Measurements from ENCODE around the gene CYP8B1. TPM values are rescaled to one million over a fixed set of nuclear protein-coding genes. Genes with fewer than 3 reads are reported as not detected.

Gene CYP8B1
- total RNA-seq, 1 donor from 2014 or later = not detected

- Mint-ChIP-seq H3K4me1 (ENCODE audit: unreplicated experiment) (no peaks in the 10 kb centered on the region), H3K4me3 (ENCODE audit: unreplicated experiment) (no peak overlapping the region), H3K27me3 (ENCODE audit: unreplicated experiment) (peaks cover 22% of the 10 kb centered on the region), H3K36me3 (ENCODE audit: unreplicated experiment) (no peaks in the 10 kb centered on the region), H3K27ac (ENCODE audit: unreplicated experiment) (no peak overlapping the region), H3K9me3 (ENCODE audit: unreplicated experiment) (no peaks in the 10 kb centered on the region)
- no peak for TF ChIP-seq CTCF (IDR thresholded peaks at IDR 0.05)
- DNase-seq (ENCODE audit: extremely low spot score, unreplicated experiment) = no peak
Measured at GRCh38 chr3:42894698-42895579, 19.3 kb upstream of the CYP8B1 start.

GRCh38 chr3:42892807-42893206 is 17.1 kb upstream of the CYP8B1 start:
- no peaks in the 10 kb centered on the region for H3K9me3 Mint-ChIP-seq (ENCODE audit: unreplicated experiment)
- H3K4me3 Mint-ChIP-seq (ENCODE audit: unreplicated experiment) = no peak overlapping the region
- peaks cover 32% of the 10 kb centered on the region for H3K27me3 Mint-ChIP-seq (ENCODE audit: unreplicated experiment)
- H3K36me3 Mint-ChIP-seq (ENCODE audit: unreplicated experiment) = no peaks in the 10 kb centered on the region
- no peaks in the 10 kb centered on the region for H3K4me1 Mint-ChIP-seq (ENCODE audit: unreplicated experiment)
- H3K27ac Mint-ChIP-seq (ENCODE audit: unreplicated experiment) = no peak overlapping the region
- DNase-seq (ENCODE audit: extremely low spot score, unreplicated experiment) = no peak
- TF ChIP-seq CTCF (IDR thresholded peaks at IDR 0.05) = no peak

DNA sequence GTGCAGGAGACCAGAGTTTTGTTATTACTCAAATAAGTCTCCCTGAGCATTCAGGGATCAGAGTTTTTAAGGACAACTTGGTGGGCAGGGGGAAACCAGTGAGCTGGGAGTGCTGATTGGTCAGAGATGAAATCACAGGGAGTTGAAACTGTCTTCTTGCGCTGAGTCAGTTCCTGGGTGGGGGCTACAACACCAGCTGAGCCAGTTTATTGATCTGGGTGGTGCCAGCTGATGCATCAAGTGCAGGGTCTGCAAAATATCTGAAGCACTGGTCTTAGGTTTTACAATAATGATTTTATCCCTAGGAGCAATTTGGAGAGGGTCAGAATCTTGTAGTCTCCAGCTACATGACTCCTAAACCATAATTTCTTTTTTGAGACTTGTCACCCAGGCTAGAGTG is 16.5 kb upstream of the CYP8B1 start:
- DNase-seq (ENCODE audit: extremely low spot score, unreplicated experiment) = no peak
- TF ChIP-seq CTCF (IDR thresholded peaks at IDR 0.05) = no peak
- no peak overlapping the region for H3K27ac Mint-ChIP-seq (ENCODE audit: unreplicated experiment)
- H3K4me3 Mint-ChIP-seq (ENCODE audit: unreplicated experiment) = no peak overlapping the region
- no peaks in the 10 kb centered on the region for H3K4me1 Mint-ChIP-seq (ENCODE audit: unreplicated experiment)
- no peaks in the 10 kb centered on the region for H3K9me3 Mint-ChIP-seq (ENCODE audit: unreplicated experiment)
- no peaks in the 10 kb centered on the region for H3K36me3 Mint-ChIP-seq (ENCODE audit: unreplicated experiment)
- peaks cover 35% of the 10 kb centered on the region for H3K27me3 Mint-ChIP-seq (ENCODE audit: unreplicated experiment)

- Mint-ChIP-seq H3K27ac (ENCODE audit: unreplicated experiment) (no peak overlapping the region), H3K4me1 (ENCODE audit: unreplicated experiment) (no peaks in the 10 kb centered on the region), H3K36me3 (ENCODE audit: unreplicated experiment) (no peaks in the 10 kb centered on the region), H3K9me3 (ENCODE audit: unreplicated experiment) (no peaks in the 10 kb centered on the region), H3K4me3 (ENCODE audit: unreplicated experiment) (no peak overlapping the region), H3K27me3 (ENCODE audit: unreplicated experiment) (peaks cover 40% of the 10 kb centered on the region)
- no peak for DNase-seq (ENCODE audit: extremely low spot score, unreplicated experiment)
- no peak for TF ChIP-seq CTCF (IDR thresholded peaks at IDR 0.05)
Measured at GRCh38 chr3:42891042-42891441, 15.4 kb upstream of the CYP8B1 start.

- H3K4me1 Mint-ChIP-seq (ENCODE audit: unreplicated experiment) = no peaks in the 10 kb centered on the region
- no peak overlapping the region for H3K4me3 Mint-ChIP-seq (ENCODE audit: unreplicated experiment)
Measured at GRCh38 chr3:42887084-42887483, 11.4 kb upstream of the CYP8B1 start.

More at GRCh38 chr3:42887084-42887483, 11.4 kb upstream of the CYP8B1 start:
- DNase-seq (ENCODE audit: extremely low spot score, unreplicated experiment) = no peak
- Mint-ChIP-seq H3K36me3 (ENCODE audit: unreplicated experiment) (no peaks in the 10 kb centered on the region), H3K27me3 (ENCODE audit: unreplicated experiment) (peaks cover 36% of the 10 kb centered on the region), H3K9me3 (ENCODE audit: unreplicated experiment) (no peaks in the 10 kb centered on the region), H3K27ac (ENCODE audit: unreplicated experiment) (no peak overlapping the region)
- TF ChIP-seq CTCF (IDR thresholded peaks at IDR 0.05) = no peak
